HL-60/S4 treated with retinoic acid at 250 ng/mL for 4 days and 3 days (cell line): ENCODE measurements around the gene ACP6.
"Not testable (repeated sequence)": the region's sequence is repeated elsewhere in the genome, so short reads cannot be mapped to it uniquely, and the experiment has no call there.

Experiments used
- in situ Hi-C: fragments of 300-500 bp; cut with MboI; formaldehyde crosslinking; loops from 2 replicates; pipeline ENCODE4 v1.7.0; 2022; ENCODE audit warnings: low sequenced_read_pairs

Gene ACP6

DNA sequence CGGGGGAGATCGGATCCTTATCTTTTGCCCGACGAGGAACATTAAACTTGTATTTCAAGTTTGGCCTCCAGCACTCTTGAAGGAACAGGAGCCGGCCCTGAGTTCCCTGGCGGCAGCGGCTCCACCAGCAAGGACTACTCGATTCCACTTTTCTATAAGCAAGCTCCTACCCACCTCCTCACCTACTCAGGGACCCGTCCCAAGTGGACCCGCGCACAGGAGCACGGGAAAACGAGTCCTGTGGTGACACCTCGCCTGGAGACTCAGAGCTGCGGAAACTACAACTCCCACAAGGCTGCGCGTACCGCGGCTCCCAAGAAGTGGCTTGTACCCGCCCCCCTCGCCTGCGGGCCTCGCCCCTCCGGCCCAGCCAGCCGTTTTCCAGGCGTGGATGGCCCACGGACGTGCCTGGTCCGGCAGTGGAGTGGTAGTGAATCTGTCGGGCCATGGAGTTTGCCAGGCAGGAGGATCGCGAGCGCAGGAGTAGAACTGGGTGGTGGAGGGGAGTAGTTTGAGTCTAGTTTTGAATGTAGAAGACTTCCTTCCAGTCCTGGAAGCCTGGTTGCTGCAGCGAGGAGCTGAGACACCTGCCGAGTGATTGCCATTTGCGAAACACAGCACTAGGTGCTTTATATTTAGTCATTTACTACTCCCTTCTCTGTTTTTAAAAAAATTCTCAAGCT, at the start of gene ACP6:
ACP6 (minus strand) TSS at position 206 of the 683 bp plus-strand sequence. CDS start 476 bp downstream, outside the sequence.
- in situ Hi-C loops: no loop called here

DNA sequence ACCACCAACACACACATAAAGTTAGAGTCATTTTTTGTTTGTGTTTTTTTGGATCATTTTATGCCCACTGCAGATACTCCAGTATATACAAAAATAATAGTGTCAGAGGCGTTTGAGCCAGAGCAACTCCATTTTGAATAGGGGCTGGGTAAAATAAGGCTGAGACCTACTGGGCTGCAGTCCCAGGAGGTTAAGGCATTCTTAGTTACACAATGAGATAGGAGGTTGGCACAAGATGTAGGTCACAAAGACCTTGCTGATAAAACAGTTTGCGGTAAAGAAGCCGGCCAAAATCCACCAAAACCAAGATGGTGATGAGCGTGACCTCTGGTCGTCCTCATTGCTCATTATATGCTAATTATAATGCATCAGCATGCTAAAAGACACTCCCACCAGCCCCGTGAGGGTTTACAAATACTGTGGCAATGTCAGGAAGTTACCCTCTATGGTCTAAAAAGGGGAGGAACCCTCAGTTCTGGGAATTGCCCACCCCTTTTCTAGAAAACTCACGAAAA, 49.4 kb upstream of the ACP6 start:
- in situ Hi-C loops: no loop called here

DNA sequence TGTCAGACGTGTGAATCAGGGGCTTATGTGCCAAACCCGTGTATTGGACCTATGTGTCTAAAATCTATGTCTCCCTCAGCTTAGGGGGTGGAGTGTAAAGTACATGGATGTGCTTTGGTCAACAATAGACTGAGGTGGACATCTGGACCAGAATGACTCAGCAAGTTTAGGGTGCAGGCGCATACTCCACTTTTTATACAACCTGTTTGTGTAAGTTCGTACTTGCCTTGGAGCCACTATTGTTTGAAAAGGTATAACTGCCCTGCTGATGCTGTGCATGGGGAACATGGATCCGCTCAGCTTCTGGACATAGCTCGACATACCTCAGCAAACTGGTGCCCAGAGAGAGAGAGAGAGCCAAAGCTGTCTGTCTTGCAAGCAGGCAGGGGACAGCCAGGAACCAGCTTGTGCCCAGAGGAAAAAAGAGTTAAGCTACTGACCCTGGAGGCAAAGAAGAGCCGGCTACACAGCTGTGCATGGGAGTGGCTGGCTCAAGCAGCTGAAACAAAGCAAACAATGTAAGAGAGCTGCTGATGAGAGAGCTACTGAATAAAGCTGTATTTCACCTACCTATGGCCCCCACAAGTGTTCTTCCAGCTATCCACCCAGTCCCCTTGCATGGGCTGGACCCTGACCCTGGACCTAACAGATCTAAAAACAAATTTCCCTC, 48.8 kb upstream of the ACP6 start:
- in situ Hi-C loops: no loop called here

DNA sequence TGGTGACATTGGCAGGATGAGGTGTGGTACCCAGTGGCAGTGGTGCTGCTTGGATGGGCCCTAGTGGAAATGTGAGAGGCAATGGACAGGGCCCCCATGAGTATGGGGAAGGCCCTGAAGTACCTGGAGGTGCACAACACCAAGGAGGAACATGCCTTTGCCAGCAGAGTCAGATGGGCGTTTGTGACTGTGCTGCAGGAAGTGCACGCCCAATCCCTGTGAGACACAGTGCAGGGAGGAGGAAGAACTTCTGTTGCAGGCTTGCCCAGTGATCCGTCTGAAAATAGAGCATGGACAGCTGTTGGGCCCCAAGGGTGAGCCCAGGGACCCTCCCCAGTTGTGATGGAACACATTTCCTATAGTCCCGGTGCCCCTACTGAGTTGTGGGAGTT, 47.4 kb upstream of the ACP6 start:
- in situ Hi-C loops: no loop called here

DNA sequence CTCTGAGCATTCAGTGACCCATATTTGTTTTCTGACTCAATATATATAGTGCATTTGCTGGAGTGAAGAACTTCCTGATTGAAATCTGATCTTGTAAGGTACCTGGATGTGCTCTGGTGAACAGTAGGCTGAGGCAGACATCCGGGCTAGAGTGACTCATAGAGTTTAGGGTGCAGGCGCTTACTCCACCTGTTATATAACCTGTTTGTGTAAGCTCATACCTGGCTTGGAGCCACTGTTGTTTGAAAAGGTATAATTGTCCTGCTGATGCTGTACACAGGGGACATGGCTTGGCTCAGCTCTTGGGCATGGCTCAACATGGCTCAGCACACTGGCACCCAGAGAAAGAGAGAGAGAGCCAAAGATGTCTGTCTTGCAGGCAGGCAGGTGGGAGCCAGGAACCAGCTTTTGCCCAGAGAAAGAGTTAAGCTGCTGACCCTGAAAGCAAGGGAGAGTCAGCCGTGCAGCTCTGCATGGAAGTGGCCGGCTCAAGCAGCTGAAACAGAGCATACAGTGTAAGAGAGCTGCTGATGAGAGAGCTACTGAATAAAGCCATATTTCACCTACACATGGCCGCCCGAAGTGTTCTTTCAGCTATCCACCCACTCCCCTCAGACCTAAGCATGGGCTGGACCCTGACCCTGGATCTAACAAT, 46.9 kb upstream of the ACP6 start:
- in situ Hi-C loops: no loop called here

DNA sequence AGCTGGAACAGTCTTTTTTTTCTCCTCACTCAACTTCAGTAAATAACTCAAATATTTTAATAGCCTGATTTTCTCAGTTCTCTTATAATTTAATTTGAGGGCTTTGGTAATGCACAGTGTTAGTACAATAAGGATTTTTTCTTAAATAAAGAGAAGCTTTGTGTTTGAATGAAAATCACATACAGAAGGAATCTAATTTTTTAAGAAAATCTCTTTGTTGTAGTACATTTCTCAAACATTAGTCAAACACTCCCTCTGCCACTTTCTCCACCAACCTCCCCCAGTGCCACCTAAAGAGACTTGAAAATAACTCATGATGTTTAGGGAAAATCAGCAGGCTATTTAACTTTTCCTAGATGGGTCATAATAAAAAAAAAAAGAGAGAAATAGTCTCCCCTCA, 42.3 kb upstream of the ACP6 start:
- in situ Hi-C loops: no loop called here

DNA sequence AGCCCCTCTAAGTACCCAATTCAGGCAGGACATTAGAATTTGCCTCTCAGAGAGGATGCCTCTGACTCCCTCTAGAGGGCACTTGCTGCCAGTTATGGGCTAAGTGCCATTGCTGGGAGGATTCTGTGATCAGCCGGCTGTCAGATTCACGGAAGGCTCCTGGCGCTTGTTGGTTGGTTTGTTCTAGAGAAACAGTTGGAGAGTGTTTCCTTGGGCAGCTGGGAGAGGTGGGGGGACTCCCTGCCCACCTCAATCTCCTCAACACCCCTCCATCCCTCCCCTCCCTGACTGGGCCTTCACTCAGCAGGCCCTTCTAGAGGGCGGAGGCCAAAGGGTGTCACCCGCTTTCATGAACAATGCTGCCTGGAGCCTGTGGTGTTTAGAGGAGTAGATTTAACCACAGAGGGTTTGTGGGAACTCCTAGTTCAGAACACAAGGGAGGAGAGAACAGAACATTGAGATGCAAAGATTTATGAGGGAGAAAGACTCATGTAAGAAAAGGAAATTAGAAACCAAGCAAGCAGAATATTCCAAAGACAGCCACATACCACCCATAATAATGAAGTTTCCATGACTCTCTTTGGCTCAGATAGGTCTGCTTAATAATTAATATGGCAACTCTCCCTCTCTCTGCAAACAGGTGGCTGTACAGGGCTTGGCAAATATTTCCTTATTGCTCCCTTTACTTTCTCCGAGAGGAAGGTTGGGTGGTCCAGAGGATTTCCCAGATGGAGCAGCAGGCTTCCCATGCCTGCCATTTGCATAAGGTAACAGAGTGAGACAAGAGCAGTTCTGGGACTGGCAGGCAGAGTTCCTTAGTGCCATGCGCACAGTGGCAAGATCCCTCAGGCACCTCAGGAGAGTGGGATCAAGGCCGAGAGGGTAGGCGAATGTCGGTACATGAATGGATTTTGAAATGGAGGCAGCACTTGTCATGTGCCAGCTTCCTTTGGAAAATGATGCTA, 30.0 kb upstream of the ACP6 start:
- in situ Hi-C loops: no loop called here

DNA sequence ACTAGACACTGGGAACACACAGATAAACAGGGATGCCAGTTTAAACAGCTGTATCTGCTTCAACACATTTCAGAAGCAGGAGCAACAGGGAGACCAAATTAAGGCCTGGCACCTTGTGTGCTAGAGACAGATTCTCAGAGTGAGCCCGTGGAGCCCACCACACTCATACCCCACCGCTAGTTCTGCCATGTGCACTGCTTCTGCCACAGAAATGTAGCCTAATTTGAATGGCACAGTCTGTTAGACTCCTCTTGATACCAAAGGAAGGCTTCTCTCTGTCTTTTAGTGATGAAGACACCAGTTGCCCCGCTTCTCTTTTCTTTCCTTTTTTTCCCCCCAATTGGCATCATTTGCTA, 29.3 kb upstream of the ACP6 start:
- in situ Hi-C loops: no loop called here

DNA sequence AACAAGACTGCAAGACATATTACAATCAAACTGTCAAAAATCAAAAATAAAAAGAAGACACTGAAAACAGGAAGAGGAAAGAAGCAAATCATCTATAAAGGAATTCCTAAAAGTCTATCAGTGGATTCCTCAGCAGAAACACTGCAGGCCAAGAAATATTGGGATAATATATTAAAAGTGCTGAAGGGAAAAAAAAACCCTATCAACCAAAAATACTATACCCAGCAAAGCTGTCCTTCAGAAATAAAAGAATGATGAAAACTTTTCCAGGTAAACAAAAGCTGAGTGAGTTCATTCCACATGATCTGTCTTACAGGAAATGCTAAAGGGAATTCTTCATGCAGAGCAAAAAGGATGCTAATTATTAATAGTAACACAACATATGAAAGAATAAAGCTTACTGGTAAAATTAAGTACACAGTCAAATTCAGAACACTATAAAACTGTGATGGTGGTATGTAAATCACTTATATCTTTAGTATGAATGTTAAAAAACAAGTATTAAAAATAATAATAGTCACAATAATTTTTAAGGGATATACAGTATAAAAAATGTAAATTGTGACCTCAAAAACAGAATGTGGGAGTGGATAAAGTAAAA, 12.9 kb upstream of the ACP6 start:
- in situ Hi-C loops: no loop called here

DNA sequence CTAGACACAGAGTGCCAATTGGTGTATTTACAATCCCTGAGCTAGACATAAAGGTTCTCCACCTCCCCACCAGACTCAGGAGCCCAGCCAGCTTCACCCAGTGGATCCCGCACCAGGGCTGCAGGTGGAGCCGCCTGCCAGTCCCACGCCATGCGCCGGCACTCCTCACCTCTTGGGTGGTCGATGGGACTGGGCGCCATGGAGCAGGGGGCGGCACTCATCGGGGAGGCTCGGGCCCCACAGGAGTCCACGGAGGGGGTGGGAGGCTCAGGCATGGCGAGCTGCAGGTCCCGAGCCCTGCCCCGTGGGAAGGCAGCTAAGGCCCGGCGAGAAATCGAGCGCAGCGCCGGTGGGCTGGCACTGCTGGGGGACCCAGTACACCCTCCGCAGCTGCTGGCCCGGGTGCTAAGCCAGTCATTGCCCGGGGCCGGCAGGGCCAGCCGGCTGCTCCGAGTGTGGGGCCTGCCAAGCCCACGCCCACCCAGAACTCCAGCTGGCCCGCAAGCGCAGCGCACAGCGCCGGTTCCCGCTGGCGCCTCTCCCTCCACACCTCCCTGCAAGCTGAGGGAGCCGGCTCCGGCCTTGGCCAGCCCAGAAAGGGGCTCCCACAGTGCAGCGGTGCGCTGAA, 10.4 kb upstream of the ACP6 start:
- in situ Hi-C loops: not testable (repeated sequence)

DNA sequence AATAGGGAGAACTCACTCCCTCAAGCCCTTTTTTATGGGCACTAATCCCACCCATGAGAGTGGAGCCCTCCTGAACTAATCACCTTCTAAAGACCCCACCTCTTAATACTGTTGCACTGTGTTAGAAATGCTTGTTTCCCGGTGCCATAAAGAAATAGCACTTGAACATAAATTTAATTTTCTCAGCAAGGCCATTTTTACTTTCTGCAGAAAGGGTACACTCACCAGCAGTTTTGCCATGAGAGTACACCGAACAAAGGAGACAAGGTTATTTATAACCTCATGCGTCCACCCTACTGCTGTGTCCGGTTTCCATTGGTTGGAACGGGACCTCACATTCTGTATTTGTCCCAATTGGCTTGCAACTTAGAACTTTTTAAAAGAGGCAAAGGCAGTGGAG, 7.4 kb upstream of the ACP6 start:
- in situ Hi-C loops: not testable (repeated sequence)

DNA sequence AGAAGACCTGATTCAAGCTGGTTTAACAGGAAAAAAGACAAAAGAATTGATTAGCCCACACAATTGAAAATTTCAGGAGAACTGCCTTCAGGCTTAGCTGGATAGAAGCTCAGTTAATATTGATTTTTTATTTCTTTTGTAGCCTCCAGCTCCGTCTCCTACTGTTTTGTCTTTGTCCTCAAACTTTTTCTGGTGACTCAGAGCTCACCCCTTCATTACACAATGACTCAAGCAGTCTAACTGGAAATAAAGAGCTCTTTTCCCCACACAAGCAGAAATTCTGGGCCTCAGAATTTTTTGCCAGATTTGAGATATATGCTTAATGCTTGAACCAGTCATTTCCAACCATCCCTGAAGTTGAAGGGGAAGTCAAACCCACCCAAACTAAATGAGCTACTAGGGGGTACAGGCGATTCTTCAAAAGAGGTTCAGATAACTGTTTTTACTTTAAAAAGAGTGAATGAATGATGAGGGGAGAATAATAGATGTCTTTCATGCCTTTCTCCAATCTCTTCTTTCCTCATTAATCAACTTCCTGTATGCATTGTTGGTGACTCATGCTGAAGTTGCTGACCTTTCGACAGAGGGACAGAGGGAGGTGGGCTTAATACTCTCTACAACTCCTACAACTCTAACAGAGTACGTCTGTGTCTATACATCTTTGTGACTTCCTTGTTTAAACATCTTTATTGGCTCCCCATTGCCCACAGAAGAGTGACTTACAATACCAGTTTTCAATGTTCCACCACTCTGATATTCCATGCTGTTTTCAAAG, 6.2 kb upstream of the ACP6 start:
- in situ Hi-C loops: no loop called here

DNA sequence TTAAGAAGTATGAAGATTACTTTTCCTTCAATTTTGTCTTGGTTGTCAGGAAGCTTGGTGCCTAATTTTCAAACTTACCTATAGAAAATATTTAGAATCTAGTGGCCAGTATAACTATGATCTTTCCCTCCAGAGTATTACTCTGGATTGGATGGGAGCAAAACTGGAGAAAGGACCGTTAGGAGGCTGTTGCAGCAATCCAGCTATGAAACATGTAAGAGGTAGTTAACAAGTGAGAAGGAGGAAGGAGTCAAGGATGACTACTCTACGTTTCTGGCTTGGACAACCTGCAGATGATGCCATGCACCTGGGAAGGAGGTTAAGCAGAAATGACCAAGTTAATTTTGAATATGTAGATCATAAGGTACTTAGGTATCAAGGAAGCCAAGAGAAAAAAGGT, 3.5 kb upstream of the ACP6 start:
- in situ Hi-C loops: no loop called here

DNA sequence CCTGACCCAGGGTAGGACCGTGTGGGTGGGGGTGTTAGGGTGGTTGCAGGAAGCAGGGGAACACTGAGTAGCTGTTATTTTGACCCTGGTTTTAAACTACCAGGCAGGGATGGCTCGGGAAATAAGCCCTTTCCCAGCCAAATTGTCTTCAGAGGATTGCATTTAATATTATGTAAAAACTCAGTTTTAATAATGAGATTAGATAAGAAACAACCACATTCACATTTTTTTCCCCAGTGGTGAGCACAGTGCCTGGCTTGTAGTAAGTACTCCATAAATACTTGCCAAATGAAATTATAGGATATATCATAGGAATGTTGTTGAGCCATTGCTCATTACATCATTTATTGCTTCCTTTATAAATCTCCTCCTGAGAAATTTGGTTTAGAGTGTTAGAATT, 3.1 kb upstream of the ACP6 start:
- in situ Hi-C loops: no loop called here

DNA sequence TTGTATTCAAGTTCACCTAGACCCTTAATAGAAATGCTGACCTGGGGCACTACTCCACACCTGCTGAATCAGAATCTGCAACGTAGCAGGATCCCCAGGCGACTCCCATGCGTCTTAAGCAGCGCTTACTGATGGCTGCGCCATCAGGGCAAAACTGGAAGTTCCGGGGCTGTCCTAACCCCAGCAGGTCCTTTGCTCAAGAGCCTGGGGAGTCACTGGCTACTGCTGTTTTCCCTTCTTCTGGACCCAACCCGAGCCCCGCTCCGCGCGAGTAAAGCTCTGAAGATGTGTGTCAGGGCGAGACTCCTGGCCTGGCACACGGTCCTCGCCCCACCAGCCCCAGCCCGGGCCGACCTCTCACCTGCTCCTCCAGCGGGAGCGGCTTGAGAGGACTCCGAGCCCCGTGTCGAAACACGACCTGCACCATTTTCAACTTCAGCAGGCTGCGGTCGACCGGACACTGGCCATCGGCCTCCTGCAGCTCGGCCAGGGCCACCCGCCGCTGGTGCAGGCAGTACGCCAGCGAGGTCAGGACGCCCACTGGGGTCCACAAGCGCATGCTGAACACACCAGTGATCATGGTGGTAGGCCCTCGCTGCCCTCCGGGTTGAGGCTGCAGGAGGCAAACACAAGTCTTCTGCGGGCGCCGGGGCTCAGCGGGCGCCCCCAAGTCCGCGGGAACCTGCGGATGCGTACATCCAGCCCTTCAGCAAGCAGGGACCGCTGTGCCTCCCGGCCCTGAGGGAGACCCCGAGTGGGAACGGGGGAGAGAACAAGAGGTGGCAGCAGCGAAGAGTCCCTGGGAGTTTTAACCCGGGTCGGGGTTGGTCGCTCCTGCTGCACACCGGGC, 630 bp downstream of the ACP6 start:
- in situ Hi-C loops: no loop called here

DNA sequence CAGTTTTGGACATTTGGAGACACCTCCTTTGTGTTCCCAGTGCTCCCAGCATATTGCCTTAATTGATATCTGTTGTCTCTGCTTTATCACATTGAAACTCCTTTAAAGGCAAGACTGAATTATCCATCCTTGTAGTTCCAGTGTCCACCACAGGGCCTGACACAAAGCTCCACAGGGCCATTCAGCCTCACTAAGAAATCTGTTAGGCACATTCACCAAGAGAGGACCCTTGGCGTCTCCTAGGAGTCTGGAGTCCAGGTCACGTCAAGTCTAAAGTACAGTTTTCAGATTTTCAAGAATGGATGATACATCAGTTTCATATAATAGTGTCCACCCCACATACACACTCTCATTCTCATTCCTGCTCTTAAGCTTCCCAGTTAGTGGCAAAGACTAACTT, 4.8 kb downstream of the ACP6 start:
- in situ Hi-C loops: no loop called here

DNA sequence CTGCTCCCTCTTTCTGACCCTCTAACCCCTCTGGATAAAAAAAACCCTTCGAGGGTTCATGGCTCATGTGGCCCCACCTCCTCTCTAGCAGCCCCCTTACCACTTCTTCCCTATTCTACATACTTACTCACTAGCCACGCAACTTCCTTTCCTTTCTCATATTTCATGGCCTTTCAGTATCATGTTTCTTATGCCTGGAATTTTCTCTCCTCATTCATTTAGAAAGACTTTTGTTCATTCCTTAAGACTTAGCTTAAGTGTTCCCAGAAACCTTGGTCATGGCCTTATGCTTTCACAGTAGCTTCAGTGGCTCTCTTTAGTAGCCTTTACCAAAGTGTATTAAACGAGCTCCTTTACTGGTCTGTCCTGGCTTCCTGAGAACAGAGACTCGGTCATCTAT, 6.1 kb downstream of the ACP6 start:
- in situ Hi-C loops: no loop called here

DNA sequence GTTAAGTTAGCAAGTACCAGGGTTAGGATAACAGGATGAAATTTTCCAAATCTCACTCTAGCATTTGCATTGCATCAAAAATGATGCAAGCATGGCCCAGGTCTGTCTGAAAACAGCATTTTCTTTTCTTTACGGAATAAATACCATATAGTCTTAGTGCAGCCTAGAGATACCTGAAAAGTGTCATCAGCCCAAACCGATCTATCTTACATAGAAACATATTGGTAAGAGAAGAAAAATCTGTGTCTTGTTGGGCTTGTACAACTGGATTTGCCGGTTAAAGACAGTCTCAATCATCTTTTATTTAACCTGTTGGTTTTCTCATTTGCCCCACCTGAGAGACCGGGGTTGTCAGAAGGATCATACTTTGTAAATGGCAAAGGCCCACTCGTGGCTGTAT, 15.8 kb downstream of the ACP6 start:
- in situ Hi-C loops: no loop called here

DNA sequence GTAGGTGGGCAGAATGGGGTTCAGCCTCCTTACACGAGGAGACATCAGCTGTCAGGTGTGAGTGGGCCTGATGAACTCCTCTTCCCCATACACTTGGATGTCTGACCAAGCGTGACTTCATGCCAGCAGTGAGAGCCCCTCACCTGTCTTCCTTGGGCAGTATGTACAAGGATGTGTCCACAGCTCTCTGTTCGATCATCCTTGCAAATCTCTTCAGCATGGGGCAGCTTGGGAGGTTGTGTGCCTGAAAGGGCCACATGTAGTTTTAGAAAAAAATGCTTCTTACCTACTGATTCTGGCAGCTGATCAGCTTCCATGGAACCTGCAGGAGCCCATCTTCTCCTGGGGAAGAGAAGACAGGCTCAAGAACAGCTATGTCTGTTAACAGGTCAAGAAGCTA, 18.0 kb downstream of the ACP6 start:
- in situ Hi-C loops: no loop called here
